GM20000 (cell line): ENCODE measurements around the gene SEMA6C.
A peak's percentile ranks its signal among the peaks of the same experiment; 100 is the strongest.

ENCODE experiments used
- DNase-seq: peaks from one replicate; pipeline ENCODE4 v3.0.0; 2012; ENCODE audit warnings: low spot score
- TF ChIP-seq, protein P1 (sequence below): IDR thresholded peaks from 2 replicates; pipeline ENCODE4 v1.5.1; 2012; ENCODE audit warnings: mild to moderate bottlenecking, control low read depth; ENCODE audit errors: extremely low read depth, missing control alignments

SEMA6C gene

DNA sequence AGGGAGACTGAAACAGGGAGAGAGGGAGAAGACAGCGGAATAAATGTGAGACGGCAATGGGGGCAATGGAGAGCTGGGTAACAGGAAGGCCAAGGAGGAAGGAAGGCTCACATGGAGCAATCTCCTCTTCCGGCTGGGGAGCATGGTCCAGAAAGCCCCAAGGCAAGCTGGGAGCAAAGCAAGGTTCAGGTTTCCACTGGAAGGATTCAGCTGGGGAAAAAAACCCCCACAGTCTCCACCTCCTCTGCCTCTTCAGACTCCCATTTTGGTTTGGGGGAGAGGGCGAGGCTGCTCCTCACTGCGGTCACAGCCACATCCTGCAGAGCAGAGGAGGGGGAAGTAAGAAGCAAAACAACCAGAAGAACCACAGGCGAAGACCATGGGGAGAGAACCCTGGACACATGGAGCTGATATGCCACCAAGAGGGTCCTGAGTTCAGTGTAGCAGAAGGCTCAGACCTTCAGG, 10.7 kb upstream of the SEMA6C start:
- TF ChIP-seq, protein P1, sequence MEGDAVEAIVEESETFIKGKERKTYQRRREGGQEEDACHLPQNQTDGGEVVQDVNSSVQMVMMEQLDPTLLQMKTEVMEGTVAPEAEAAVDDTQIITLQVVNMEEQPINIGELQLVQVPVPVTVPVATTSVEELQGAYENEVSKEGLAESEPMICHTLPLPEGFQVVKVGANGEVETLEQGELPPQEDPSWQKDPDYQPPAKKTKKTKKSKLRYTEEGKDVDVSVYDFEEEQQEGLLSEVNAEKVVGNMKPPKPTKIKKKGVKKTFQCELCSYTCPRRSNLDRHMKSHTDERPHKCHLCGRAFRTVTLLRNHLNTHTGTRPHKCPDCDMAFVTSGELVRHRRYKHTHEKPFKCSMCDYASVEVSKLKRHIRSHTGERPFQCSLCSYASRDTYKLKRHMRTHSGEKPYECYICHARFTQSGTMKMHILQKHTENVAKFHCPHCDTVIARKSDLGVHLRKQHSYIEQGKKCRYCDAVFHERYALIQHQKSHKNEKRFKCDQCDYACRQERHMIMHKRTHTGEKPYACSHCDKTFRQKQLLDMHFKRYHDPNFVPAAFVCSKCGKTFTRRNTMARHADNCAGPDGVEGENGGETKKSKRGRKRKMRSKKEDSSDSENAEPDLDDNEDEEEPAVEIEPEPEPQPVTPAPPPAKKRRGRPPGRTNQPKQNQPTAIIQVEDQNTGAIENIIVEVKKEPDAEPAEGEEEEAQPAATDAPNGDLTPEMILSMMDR, result no peak
- no peak for DNase-seq

DNA sequence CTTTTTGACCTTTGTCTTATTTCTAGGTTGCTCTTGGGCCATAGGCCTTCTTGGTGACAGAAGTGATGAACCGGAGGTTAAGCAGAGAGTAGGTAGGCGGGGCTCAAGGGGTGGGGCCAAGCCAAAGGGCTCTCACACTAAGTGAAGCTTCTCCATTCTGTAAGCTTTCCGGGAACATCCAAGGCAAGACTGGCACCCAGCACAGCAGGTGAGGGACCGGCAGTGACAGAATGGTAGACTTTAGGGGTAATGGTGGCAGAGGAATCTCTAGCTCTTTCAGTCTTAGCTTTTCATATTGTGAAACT, 10.0 kb upstream of the SEMA6C start, which contains the start of gene TNFAIP8L2:
TSS of gene TNFAIP8L2 (plus strand) at position 135 of the 305 bp plus-strand sequence. CDS start 2,049 bp downstream, outside the sequence.
- TF ChIP-seq, protein P1, result no peak
- DNase-seq, result peak; percentile 66

DNA sequence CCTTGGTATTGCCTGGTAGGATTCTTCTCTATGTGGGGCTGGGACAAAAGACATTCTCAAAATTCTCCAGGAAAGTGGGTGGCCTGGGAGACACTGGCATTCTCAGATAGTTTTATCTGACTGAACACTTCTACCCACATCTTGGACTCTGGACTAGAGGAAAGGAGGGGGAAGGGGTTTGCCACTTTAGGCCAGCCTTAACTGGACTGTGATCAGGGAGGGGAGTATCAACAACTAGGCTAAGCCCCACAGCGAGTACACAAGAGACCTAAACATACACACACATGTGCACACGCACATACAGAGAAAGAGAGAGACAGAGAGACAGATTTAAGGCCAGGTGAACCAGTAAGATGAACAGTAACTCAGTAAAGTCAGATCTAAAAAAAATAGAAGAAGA, 1.2 kb upstream of the SEMA6C start:
- no peak for DNase-seq

DNA sequence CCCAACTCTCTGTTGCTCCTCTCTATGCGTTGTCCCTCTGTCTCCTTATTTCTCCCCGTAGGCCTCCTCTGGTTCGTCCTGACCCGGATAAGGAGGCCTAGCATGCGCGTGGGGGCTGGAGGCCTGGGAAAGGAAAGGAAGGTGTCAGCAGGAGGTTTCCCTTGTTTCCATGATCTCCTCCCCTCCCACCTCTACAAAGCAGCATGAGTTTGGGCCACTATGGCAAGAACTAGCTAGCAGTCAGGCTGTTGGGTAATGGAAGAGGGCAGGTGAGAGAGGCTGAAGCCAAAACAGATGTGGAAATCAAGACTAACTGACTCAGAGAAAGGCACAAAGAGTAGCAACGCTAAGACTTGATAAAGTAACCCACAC, 687 bp upstream of the SEMA6C start:
- TF ChIP-seq, protein P1, result no peak
- no peak for DNase-seq

More for the DNA sequence above, 1.2 kb upstream of the SEMA6C start:
- TF ChIP-seq, protein P1, result no peak

DNA sequence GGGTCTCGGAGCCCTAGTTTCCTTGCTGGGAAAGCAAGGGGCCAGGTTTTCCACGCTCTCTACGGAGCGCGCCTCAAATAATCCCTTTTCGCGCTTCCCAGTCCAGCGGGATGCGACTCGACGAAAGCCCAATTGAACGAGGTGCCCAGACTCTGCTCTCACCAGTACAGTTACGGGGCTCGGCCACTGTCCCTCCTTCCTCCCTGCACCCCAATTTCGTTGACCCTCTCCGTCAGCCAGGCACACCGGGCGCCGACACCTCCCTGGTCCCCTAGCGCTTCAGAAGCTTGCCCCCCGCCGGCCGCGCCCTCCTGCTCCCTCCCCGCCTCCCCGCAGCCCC, 389 bp downstream of the SEMA6C start:
- no peak for DNase-seq
- TF ChIP-seq, protein P1, result no peak

DNA sequence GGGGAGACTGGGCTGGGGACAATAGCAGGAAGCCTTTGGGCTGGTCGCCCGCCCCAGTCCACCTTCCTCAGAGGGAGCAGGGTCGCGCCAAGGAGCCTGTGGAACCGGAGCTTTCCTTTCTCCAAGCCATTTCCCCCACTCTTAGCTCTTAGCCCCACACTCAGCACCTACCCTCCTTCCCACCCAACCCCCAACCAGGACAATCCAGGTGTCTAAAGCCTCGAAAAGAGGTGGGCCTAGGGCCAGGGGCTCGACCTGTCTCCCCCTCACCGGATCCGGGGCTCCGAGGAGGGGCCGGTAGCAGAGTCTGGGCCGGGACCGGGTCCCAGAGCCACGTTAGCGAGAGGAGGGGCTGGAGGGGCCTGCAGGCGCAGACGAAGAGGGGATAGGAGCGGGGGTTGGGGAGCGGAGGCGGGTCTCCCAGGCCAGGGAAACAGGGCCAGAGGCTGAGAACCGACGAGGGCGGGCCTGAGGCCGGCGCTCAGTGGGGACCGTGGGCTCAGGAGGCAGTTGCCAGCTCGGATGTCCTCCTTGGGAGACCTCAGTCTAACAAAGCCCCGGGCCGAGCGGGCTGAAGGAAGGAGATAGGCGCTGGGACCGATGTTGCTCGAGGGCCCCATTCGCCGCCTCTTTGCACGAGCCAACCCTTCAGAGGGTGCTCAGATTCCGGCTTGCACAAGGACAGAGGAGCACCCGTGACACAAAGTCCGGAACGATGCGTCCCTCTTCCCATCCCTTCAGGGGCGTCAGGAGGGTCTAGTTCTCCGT, 943 bp downstream of the SEMA6C start:
- no peak for DNase-seq
- TF ChIP-seq, protein P1, result no peak

DNA sequence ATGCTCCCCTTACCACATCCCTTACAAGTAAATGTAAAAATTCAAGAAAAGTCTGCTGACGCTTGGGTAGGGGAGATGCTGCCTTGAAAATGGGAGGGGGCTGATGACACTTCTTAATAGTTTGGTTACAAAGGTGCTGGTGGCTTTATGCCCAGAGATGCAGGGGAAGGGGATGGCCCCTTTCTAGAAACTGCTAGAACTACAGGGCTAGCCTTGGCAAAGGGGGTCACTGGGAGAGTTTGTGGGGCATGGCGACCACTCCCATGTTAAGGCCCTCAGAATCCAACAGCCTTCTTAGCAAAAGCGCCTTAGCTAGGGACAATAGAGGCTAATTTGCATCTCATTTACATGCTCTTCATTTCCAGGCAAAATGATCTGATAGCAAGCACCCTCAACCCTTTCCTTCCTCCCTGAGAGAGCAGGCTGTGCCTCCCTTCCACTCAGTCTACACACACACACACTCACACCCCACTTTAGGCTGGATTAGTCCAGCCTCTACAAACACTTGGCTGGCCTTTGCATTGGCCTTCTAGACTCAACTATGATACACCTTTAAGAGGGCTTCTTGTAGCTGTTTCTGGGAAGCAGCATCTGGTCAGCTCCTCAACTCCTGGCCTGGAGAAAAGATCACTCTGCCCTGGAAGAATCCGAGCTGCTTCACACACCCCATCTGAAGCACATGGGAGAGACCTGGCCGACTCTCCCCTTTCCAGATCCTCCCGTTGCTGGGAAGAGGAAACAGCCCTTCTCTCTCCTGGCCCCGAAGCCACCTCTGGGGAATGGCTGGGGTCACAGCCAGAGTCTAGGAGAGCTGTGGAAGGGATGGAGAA, 1.7 kb downstream of the SEMA6C start:
- TF ChIP-seq, protein P1, result no peak
- DNase-seq, result no peak
